Esophagus muscularis mucosa (tissue), 4 donors: ENCODE data around the gene GAREM1. TPM values are rescaled to one million over a fixed set of nuclear protein-coding genes. Genes with fewer than 3 reads are reported as not detected.

Experiments used
- DNase-seq: peaks from one replicate; pipeline ENCODE4 v3.0.0-alpha.2; 2017; ENCODE audit errors: extremely low spot score
- H3K27ac ChIP-seq, 4 donors: fragments of 200-600 bp; sonication (generic); replicated peaks in 1 of 4; 1 replicate in 3 of 4; 2 replicates in 1 of 4; pipeline ENCODE4 v1.5.1; 2016 to 2019; ENCODE audit warnings: mild to moderate bottlenecking in 1 of 4
- H3K27me3 ChIP-seq, 4 donors: fragments of 200-600 bp; sonication (generic); one replicate each; pipeline versions ENCODE4 v1.5.1 to v1.6.0; 2016 to 2019
- H3K36me3 ChIP-seq, 4 donors: fragments of 200-600 bp; sonication (generic); one replicate each; pipeline ENCODE4 v1.5.1; 2016 to 2019
- H3K4me1 ChIP-seq, 4 donors: fragments of 200-600 bp; sonication (generic); one replicate each; pipeline ENCODE4 v1.5.1; 2016 to 2019
- H3K4me3 ChIP-seq, 4 donors: fragments of 200-600 bp; sonication (generic); 1 replicate in 2 of 4; 2 replicates in 2 of 4; pipeline ENCODE4 v1.5.1; 2016 to 2019; ENCODE audit warnings: mild to moderate bottlenecking in 4 of 4, moderate library complexity in 1 of 4
- H3K9me3 ChIP-seq, 4 donors: fragments of 200-600 bp; sonication (generic); 1 replicate in 3 of 4; 2 replicates in 1 of 4; pipeline ENCODE4 v1.5.1; 2016 to 2019
- CTCF ChIP-seq, 3 experiments: fragments of 200-600 bp in 2 of 3; fragments of 450-650 bp in 1 of 3; sonication (generic) in 2 of 3; IDR thresholded peaks; one replicate each; pipeline ENCODE4 v1.5.1; 2017 to 2019; ENCODE audit warnings: antibody characterized with exemption in 3 of 3, mild to moderate bottlenecking in 2 of 3, moderate library complexity in 1 of 3
- EP300 ChIP-seq: sonication (generic); formaldehyde crosslinking; IDR thresholded peaks from one replicate; pipeline ENCODE4 v1.6.1; 2017; ENCODE audit warnings: antibody characterized with exemption
- POLR2A ChIP-seq: fragments of 450-650 bp; IDR thresholded peaks from one replicate; pipeline ENCODE4 v1.6.1; 2017; ENCODE audit warnings: antibody characterized with exemption, moderate library complexity, mild to moderate bottlenecking, low read depth
- POLR2AphosphoS5 ChIP-seq, 2 donors: sonication (generic); formaldehyde crosslinking; IDR thresholded peaks; one replicate each; pipeline ENCODE4 v1.6.1; 2017; ENCODE audit warnings: antibody characterized with exemption in 2 of 2
- whole genome bisulfite sequencing: methylation state at CpG from one replicate; pipeline ENCODE4 v1.1.5; 2018; 5-methylcytosine and 5-hydroxymethylcytosine counted together
- intact Hi-C: fragments of 100-400 bp; cut with DNase I; formaldehyde crosslinking; loops from one replicate; pipeline ENCODE4 v1.15.1; 2023
- total RNA-seq, 4 donors: library from RNA; depleted of rRNA; stranded (reverse); fragments of >200 nt; gene quantifications; one replicate each; pipeline versions ENCODE4 v1.1.0 to v1.2.1, GENCODE V29; 2016

GAREM1 gene
- total RNA-seq, 4 donors from 2014 or later = 7.0 to 11.6 (median 9.8) TPM

GRCh38 chr18:32255570-32255969 lies 215.1 kb downstream of the GAREM1 start:
- DNase-seq = no peak
- Histone ChIP-seq H3K4me1 (no peaks in the 10 kb centered on the region), H3K27ac (no peak overlapping the region), H3K27me3 (no peaks in the 10 kb centered on the region), H3K36me3 (no peaks in the 10 kb centered on the region), H3K4me3 (no peak overlapping the region), H3K9me3 (no peaks in the 10 kb centered on the region)
- TF ChIP-seq EP300 (no peak), CTCF (IDR thresholded peaks at IDR 0.05) (no peak)
- WGBS = 67% methylated on average over 3 of the region's 3 CpGs
- intact Hi-C loops = no loop called here

GRCh38 chr18:32252141-32252860 lies 218.4 kb downstream of the GAREM1 start:
- Histone ChIP-seq H3K27ac (no peak overlapping the region), H3K9me3 (no peaks in the 10 kb centered on the region), H3K4me1 (no peaks in the 10 kb centered on the region), H3K27me3 (no peaks in the 10 kb centered on the region), H3K4me3 (no peak overlapping the region), H3K36me3 (no peaks in the 10 kb centered on the region)
- WGBS = 89% methylated on average over 8 of the region's 8 CpGs
- no peak for DNase-seq
- intact Hi-C loops = no loop called here
- TF ChIP-seq EP300 (no peak), POLR2AphosphoS5 (IDR thresholded peaks at IDR 0.05) (no peak), POLR2A (no peak), CTCF (IDR thresholded peaks at IDR 0.05) (no peak)

- WGBS = 66% methylated on average over 3 of the region's 3 CpGs
- Histone ChIP-seq H3K9me3 (no peaks in the 10 kb centered on the region), H3K27ac (no peak overlapping the region), H3K36me3 (no peaks in the 10 kb centered on the region), H3K27me3 (no peaks in the 10 kb centered on the region), H3K4me1 (no peaks in the 10 kb centered on the region), H3K4me3 (no peak overlapping the region)
- intact Hi-C loops = no loop called here
- TF ChIP-seq POLR2A (no peak), POLR2AphosphoS5 (IDR thresholded peaks at IDR 0.05) (no peak), CTCF (IDR thresholded peaks at IDR 0.05) (no peak), EP300 (no peak)
- no peak for DNase-seq
Observed at GRCh38 chr18:32251466-32251865, 219.2 kb downstream of the GAREM1 start.

- intact Hi-C loops = no loop called here
- Histone ChIP-seq H3K27me3 (no peaks in the 10 kb centered on the region), H3K4me3 (no peak overlapping the region), H3K27ac (no peak overlapping the region), H3K36me3 (no peaks in the 10 kb centered on the region), H3K4me1 (no peaks in the 10 kb centered on the region), H3K9me3 (no peaks in the 10 kb centered on the region)
- 90% methylated on average over 8 of the region's 8 CpGs for WGBS
- no peak for DNase-seq
- TF ChIP-seq POLR2A = no peak
- TF ChIP-seq EP300 = no peak
- TF ChIP-seq POLR2AphosphoS5 (IDR thresholded peaks at IDR 0.05) = no peak
- TF ChIP-seq CTCF (IDR thresholded peaks at IDR 0.05) = no peak
Observed at GRCh38 chr18:32249147-32249929, 221.3 kb downstream of the GAREM1 start.
